ENCODE data around the gene CLDN8.

Gene CLDN8

GRCh38 chr21:30245061-30245460, 29.2 kb upstream of the CLDN8 start:
- H3K4me3 ChIP-seq (ENCODE audit: low read length) = no peak overlapping the region
- H3K79me2 ChIP-seq (ENCODE audit: control insufficient read depth, low read length) = no peaks in the 10 kb centered on the region
- H3K9me2 ChIP-seq (replicated peaks; ENCODE audit: control insufficient read depth, low read length) = no peaks in the 10 kb centered on the region
- H3F3A ChIP-seq (ENCODE audit: control insufficient read depth, insufficient read depth) = no peaks in the 10 kb centered on the region
- no peak overlapping the region for H3K27ac ChIP-seq (ENCODE audit: low read depth, low read length)
- H3K4me1 ChIP-seq (ENCODE audit: control insufficient read depth, low read length) = no peaks in the 10 kb centered on the region
- H3K27me3 ChIP-seq (ENCODE audit: control insufficient read depth, low read length) = no peaks in the 10 kb centered on the region
- H3K36me3 ChIP-seq (ENCODE audit: control insufficient read depth, low read length) = no peaks in the 10 kb centered on the region
- H3K9me3 ChIP-seq (ENCODE audit: control insufficient read depth, insufficient read depth, low read length) = no peaks in the 10 kb centered on the region
- H3K4me2 ChIP-seq (ENCODE audit: low read length) = no peak overlapping the region
- TF ChIP-seq EZH2phosphoT487 (IDR thresholded peaks at IDR 0.05; ENCODE audit: borderline replicate concordance, low read length) = no peak
- no peak for TF ChIP-seq CTCF (IDR thresholded peaks at IDR 0.05; ENCODE audit: low read depth, low read length, poor library complexity, severe bottlenecking)
- no peaks in the 10 kb centered on the region for H4K20me1 ChIP-seq (ENCODE audit: control insufficient read depth, insufficient read depth, low read depth, low read length)

GRCh38 chr21:30243691-30244090, 27.8 kb upstream of the CLDN8 start:
- TF ChIP-seq EZH2phosphoT487 (IDR thresholded peaks at IDR 0.05; ENCODE audit: borderline replicate concordance, low read length) (no peak), CTCF (IDR thresholded peaks at IDR 0.05; ENCODE audit: low read depth, low read length, poor library complexity, severe bottlenecking) (no peak)
- Histone ChIP-seq H3K4me2 (ENCODE audit: low read length) (no peak overlapping the region), H3K4me3 (ENCODE audit: low read length) (no peak overlapping the region), H3K79me2 (ENCODE audit: control insufficient read depth, low read length) (no peaks in the 10 kb centered on the region), H3K27me3 (ENCODE audit: control insufficient read depth, low read length) (no peaks in the 10 kb centered on the region), H4K20me1 (ENCODE audit: control insufficient read depth, insufficient read depth, low read depth, low read length) (no peaks in the 10 kb centered on the region), H3K9me2 (replicated peaks; ENCODE audit: control insufficient read depth, low read length) (no peaks in the 10 kb centered on the region), H3K4me1 (ENCODE audit: control insufficient read depth, low read length) (no peaks in the 10 kb centered on the region), H3F3A (ENCODE audit: control insufficient read depth, insufficient read depth) (no peaks in the 10 kb centered on the region), H3K27ac (ENCODE audit: low read depth, low read length) (no peak overlapping the region), H3K9me3 (ENCODE audit: control insufficient read depth, insufficient read depth, low read length) (no peaks in the 10 kb centered on the region), H3K36me3 (ENCODE audit: control insufficient read depth, low read length) (no peaks in the 10 kb centered on the region)

- H3K4me3 ChIP-seq (ENCODE audit: low read length) = no peak overlapping the region
- no peaks in the 10 kb centered on the region for H3F3A ChIP-seq (ENCODE audit: control insufficient read depth, insufficient read depth)
- H3K4me1 ChIP-seq (ENCODE audit: control insufficient read depth, low read length) = no peaks in the 10 kb centered on the region
- no peaks in the 10 kb centered on the region for H3K9me2 ChIP-seq (replicated peaks; ENCODE audit: control insufficient read depth, low read length)
- H3K4me2 ChIP-seq (ENCODE audit: low read length) = no peak overlapping the region
- no peak for TF ChIP-seq EZH2phosphoT487 (IDR thresholded peaks at IDR 0.05; ENCODE audit: borderline replicate concordance, low read length)
- no peak for TF ChIP-seq CTCF (IDR thresholded peaks at IDR 0.05; ENCODE audit: low read depth, low read length, poor library complexity, severe bottlenecking)
- no peaks in the 10 kb centered on the region for H3K9me3 ChIP-seq (ENCODE audit: control insufficient read depth, insufficient read depth, low read length)
- H3K27ac ChIP-seq (ENCODE audit: low read depth, low read length) = no peak overlapping the region
- no peaks in the 10 kb centered on the region for H3K36me3 ChIP-seq (ENCODE audit: control insufficient read depth, low read length)
- no peaks in the 10 kb centered on the region for H3K27me3 ChIP-seq (ENCODE audit: control insufficient read depth, low read length)
- no peaks in the 10 kb centered on the region for H3K79me2 ChIP-seq (ENCODE audit: control insufficient read depth, low read length)
- no peaks in the 10 kb centered on the region for H4K20me1 ChIP-seq (ENCODE audit: control insufficient read depth, insufficient read depth, low read depth, low read length)
These were observed 24.8 kb upstream of the CLDN8 start for GRCh38 chr21:30240661-30241060.

GRCh38 chr21:30238168-30238567, 22.3 kb upstream of the CLDN8 start:
- Histone ChIP-seq H3K36me3 (ENCODE audit: control insufficient read depth, low read length) (no peaks in the 10 kb centered on the region), H3K9me3 (ENCODE audit: control insufficient read depth, insufficient read depth, low read length) (no peaks in the 10 kb centered on the region), H3K79me2 (ENCODE audit: control insufficient read depth, low read length) (no peaks in the 10 kb centered on the region), H3K4me3 (ENCODE audit: low read length) (no peak overlapping the region), H4K20me1 (ENCODE audit: control insufficient read depth, insufficient read depth, low read depth, low read length) (no peaks in the 10 kb centered on the region), H3K27ac (ENCODE audit: low read depth, low read length) (no peak overlapping the region), H3F3A (ENCODE audit: control insufficient read depth, insufficient read depth) (no peaks in the 10 kb centered on the region), H3K9me2 (replicated peaks; ENCODE audit: control insufficient read depth, low read length) (no peaks in the 10 kb centered on the region), H3K4me2 (ENCODE audit: low read length) (no peak overlapping the region), H3K27me3 (ENCODE audit: control insufficient read depth, low read length) (no peaks in the 10 kb centered on the region), H3K4me1 (ENCODE audit: control insufficient read depth, low read length) (no peaks in the 10 kb centered on the region)
- TF ChIP-seq CTCF (IDR thresholded peaks at IDR 0.05; ENCODE audit: low read depth, low read length, poor library complexity, severe bottlenecking) (no peak), EZH2phosphoT487 (IDR thresholded peaks at IDR 0.05; ENCODE audit: borderline replicate concordance, low read length) (no peak)

All from DOHH2 (cell line).